NCI-H128 (cell line): ENCODE data around the gene RAB9A.
"Not testable (repeated sequence)": the region's sequence is repeated elsewhere in the genome, so short reads cannot be mapped to it uniquely, and the experiment has no call there.

Experiments used
- DNase-seq: peaks from one replicate; lab custom pipeline; 2025; ENCODE audit not compliant: unreplicated experiment; lab: John Stamatoyannopoulos, UW

Gene RAB9A

GRCh38 chrX:13699183-13699826 is 10.4 kb downstream of the RAB9A start:
- no peak for DNase-seq

- DNase-seq, result no peak
Measured at GRCh38 chrX:13700380-13700779, 11.5 kb downstream of the RAB9A start.

DNA sequence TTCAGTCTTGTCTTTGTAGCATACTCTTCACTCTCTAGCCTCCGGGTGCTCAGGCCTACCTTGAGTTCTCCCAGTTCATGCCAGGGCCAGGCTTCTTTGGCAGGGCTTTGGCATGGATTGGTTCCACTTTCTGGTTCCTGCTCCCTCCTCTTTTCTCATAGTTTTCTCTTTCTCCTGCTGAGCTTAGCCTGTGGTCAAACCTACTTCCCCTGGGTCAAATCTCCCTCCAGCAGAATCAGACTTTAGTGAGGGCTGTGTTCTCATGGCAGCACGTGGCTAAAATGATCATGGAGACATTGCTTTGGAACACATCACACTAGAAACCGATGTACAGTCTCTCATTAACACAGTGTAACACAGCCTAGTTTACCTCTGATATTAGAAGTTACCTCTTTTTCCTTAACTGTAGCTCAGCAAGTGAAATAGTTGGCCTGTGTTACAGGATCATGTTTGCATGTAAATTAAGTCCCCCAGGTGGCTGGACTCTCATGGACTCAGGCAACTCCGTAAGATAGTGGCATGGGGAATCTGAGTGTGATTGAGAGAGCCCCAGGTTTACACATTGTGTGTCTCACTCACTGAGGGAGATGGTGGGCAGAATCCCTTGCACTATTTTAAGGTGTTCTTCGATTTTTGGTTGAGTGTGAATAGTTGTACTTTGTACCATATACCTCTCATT is 13.3 kb downstream of the RAB9A start:
- no peak for DNase-seq

DNA sequence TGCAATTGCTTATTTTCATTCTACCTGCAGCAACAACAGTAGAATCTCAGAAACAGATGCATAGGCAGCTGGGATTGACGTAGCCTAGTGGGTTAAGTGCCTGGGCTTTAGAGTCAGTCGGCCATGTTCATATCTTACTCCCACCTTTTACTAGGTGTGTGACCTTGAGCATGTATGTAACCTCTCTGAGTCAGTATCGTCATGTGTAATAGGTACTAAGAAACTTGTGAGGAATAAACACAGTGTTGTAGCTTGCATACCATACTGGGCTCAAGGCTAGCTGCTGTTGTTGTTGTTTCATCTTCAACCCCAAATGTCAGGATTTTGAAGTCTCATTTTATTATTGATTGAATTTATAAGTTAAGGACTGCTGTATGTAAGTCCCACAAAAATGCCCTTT is 14.2 kb downstream of the RAB9A start:
- DNase-seq, result no peak

- DNase-seq, result no peak
Measured at GRCh38 chrX:13703589-13703988, 14.7 kb downstream of the RAB9A start.

GRCh38 chrX:13711141-13711540 is 22.2 kb downstream of the RAB9A start:
- DNase-seq, result no peak

- DNase-seq, result no peak
Measured at GRCh38 chrX:13716455-13716854, 27.5 kb downstream of the RAB9A start.

DNA sequence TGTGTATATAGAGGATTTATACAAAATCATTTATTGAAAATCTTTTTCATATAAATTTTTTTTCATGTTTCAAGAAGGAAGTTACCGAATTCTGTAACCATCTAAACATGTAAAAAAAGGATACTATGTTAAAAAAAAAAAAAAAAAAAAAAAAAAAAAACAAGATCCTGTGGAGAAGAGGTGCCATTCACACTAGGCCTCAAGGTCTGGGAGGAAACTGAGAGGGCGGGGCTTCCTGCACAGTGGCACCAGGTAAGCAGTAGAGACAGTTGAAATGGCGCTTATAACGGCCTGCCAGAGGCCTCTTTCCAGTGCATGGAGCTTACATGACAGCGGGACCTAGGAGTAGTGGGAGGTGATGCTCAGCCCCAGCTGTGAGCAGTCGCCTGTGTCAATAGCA is 28.0 kb downstream of the RAB9A start:
- DNase-seq, result no peak

GRCh38 chrX:13717700-13718472 is 29.0 kb downstream of the RAB9A start:
- no peak for DNase-seq

GRCh38 chrX:13719192-13719856 is 30.4 kb downstream of the RAB9A start:
- DNase-seq, result no peak

- DNase-seq, result no peak
Measured at GRCh38 chrX:13721371-13721770, 32.4 kb downstream of the RAB9A start.

DNA sequence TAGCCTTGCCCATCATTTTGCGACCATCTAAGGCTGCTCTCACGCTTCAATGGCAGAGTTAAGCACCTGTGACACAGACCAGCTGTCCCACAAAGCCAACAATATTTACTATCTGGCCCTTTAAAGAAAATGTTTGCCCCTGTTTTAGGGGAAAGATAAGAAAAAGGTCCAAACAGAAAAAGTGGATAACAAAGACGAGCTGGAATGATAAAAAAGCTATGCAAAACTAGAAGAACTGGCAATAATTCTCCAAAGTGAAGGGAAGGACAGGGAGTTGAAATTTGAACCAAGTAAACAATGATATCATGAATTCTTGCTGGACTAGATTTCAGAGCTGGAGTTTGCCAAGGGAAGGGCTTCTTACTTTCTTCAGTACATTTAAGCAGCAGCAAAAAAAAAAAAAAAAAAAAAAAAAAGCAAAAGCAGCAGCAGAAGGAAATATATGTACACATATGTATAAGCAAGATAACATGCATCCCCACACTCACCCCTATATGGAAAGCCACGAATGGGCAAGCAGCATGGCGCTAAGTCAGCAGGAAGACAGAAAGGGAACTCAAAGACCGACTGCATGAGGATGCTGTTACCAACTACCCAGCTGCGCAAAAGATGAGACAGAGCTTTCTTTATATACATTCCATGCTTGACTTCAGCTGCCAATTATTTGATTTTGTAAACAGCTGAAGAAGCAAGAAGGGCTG is 33.0 kb downstream of the RAB9A start:
- no peak for DNase-seq

DNA sequence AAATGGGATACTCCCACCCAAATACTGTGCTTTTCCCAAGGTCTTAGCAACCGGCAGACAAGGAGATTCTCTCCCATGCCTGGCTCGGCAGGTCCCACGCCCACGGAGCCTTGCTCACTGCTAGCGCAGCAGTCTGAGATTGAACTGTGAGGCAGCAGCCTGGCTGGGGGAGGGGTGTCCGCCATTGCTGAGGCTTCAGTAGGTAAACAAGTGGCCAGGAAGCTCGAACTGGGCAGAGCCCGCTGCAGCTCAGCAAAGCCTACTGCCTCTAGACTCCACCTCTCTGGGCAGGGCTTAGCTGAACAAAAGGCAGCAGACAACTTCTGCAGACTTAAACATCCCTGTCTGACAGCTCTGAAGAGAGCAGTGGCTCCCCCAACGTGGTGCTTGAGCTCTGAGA is 36.0 kb downstream of the RAB9A start:
- not testable (repeated sequence) for DNase-seq

GRCh38 chrX:13726583-13726982 is 37.7 kb downstream of the RAB9A start:
- DNase-seq, result not testable (repeated sequence)

- DNase-seq, result not testable (repeated sequence)
Measured at GRCh38 chrX:13730523-13730922, 41.6 kb downstream of the RAB9A start.

- DNase-seq, result no peak
Measured at GRCh38 chrX:13732246-13733067, 43.5 kb downstream of the RAB9A start.

DNA sequence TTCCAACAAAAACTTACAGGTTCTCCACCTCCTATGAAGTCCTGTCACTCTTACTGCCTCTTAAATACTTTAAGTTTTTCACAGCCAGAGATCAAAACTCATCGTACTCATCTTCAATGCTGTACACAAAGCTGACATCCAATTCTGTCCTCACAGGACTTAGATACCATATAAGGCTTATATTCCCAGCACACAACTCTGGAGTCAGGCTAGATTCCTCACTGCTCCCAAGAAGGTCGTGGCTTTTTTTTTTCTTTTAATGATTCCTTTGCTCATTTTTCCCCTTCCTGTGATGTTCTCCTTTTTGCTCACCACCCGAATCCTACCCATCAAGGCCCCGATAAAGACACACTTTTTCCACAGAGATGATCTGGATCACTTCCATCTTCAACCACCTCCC is 44.6 kb downstream of the RAB9A start:
- no peak for DNase-seq

GRCh38 chrX:13734278-13735172 is 45.6 kb downstream of the RAB9A start, which contains the start of the genes OFD1 and TRAPPC2:
Gene OFD1 (plus strand): TSS chrX:13734748. CDS start chrX:13735072, 324 bp downstream.
Gene TRAPPC2 (minus strand): TSS chrX:13734620. CDS start chrX:13719963, 14,657 bp downstream.
- peak; percentile 84 for DNase-seq

GRCh38 chrX:13741695-13742094 is 52.8 kb downstream of the RAB9A start:
- no peak for DNase-seq
